ENCODE measurements around the gene SCYGR2. TPM values are rescaled to one million over a fixed set of nuclear protein-coding genes. Genes with fewer than 3 reads are reported as not detected.

The SCYGR2 gene
- total RNA-seq, 1 donor = not detected

- Histone ChIP-seq H4K20me1 (ENCODE audit: insufficient read depth, low read length) (no peaks in the 10 kb centered on the region), H3K79me2 (ENCODE audit: insufficient read depth, low read length) (no peaks in the 10 kb centered on the region), H3K27me3 (ENCODE audit: insufficient read depth, low read length) (peaks cover 2% of the 10 kb centered on the region), H2AFZ (ENCODE audit: low read length) (no peak overlapping the region), H3K4me2 (ENCODE audit: insufficient read depth, low read length) (no peak overlapping the region), H3K9me3 (ENCODE audit: low read depth, low read length) (no peaks in the 10 kb centered on the region), H3K36me3 (ENCODE audit: insufficient read depth, low read length) (no peaks in the 10 kb centered on the region), H3K4me3 (ENCODE audit: insufficient read depth, low read length) (no peak overlapping the region), H3K4me1 (ENCODE audit: insufficient read depth, low read length) (no peaks in the 10 kb centered on the region), H3K27ac (ENCODE audit: low read depth, low read length) (no peak overlapping the region)
- no peak for DNase-seq (ENCODE audit: insufficient read length, low spot score, missing footprints)
- TF ChIP-seq CTCF (IDR thresholded peaks at IDR 0.05; ENCODE audit: extremely low read depth, low read depth, low read length) = no peak
Observed at GRCh38 chr2:227597998-227598397, 695 bp upstream of the SCYGR2 start.

GRCh38 chr2:227602358-227602757, 3.7 kb downstream of the SCYGR2 start:
- Histone ChIP-seq H4K20me1 (ENCODE audit: insufficient read depth, low read length) (no peaks in the 10 kb centered on the region), H3K9me3 (ENCODE audit: low read depth, low read length) (no peaks in the 10 kb centered on the region), H3K4me1 (ENCODE audit: insufficient read depth, low read length) (no peaks in the 10 kb centered on the region), H3K27me3 (ENCODE audit: insufficient read depth, low read length) (peaks cover 2% of the 10 kb centered on the region), H3K36me3 (ENCODE audit: insufficient read depth, low read length) (no peaks in the 10 kb centered on the region), H3K4me3 (ENCODE audit: insufficient read depth, low read length) (no peak overlapping the region), H3K79me2 (ENCODE audit: insufficient read depth, low read length) (no peaks in the 10 kb centered on the region), H3K4me2 (ENCODE audit: insufficient read depth, low read length) (no peak overlapping the region), H3K27ac (ENCODE audit: low read depth, low read length) (no peak overlapping the region), H2AFZ (ENCODE audit: low read length) (no peak overlapping the region)
- no peak for TF ChIP-seq CTCF (IDR thresholded peaks at IDR 0.05; ENCODE audit: extremely low read depth, low read depth, low read length)
- no peak for DNase-seq (ENCODE audit: insufficient read length, low spot score, missing footprints)

- Histone ChIP-seq H2AFZ (ENCODE audit: low read length) (no peak overlapping the region), H3K27me3 (ENCODE audit: insufficient read depth, low read length) (no peaks in the 10 kb centered on the region), H4K20me1 (ENCODE audit: insufficient read depth, low read length) (no peaks in the 10 kb centered on the region), H3K4me1 (ENCODE audit: insufficient read depth, low read length) (no peaks in the 10 kb centered on the region), H3K4me2 (ENCODE audit: insufficient read depth, low read length) (no peak overlapping the region), H3K4me3 (ENCODE audit: insufficient read depth, low read length) (no peak overlapping the region), H3K27ac (ENCODE audit: low read depth, low read length) (no peak overlapping the region), H3K36me3 (ENCODE audit: insufficient read depth, low read length) (no peaks in the 10 kb centered on the region), H3K79me2 (ENCODE audit: insufficient read depth, low read length) (no peaks in the 10 kb centered on the region), H3K9me3 (ENCODE audit: low read depth, low read length) (no peaks in the 10 kb centered on the region)
- TF ChIP-seq CTCF (IDR thresholded peaks at IDR 0.05; ENCODE audit: extremely low read depth, low read depth, low read length) = no peak
- DNase-seq (ENCODE audit: insufficient read length, low spot score, missing footprints) = no peak
Observed at GRCh38 chr2:227606476-227606875, 7.8 kb downstream of the SCYGR2 start.

GRCh38 chr2:227607941-227608340, 9.2 kb downstream of the SCYGR2 start:
- no peak overlapping the region for H3K4me2 ChIP-seq (ENCODE audit: insufficient read depth, low read length)
- no peaks in the 10 kb centered on the region for H4K20me1 ChIP-seq (ENCODE audit: insufficient read depth, low read length)
- no peak for TF ChIP-seq CTCF (IDR thresholded peaks at IDR 0.05; ENCODE audit: extremely low read depth, low read depth, low read length)
- no peaks in the 10 kb centered on the region for H3K4me1 ChIP-seq (ENCODE audit: insufficient read depth, low read length)
- peak; percentile 81 for DNase-seq (ENCODE audit: insufficient read length, low spot score, missing footprints)
- H3K27me3 ChIP-seq (ENCODE audit: insufficient read depth, low read length) = no peaks in the 10 kb centered on the region
- H3K79me2 ChIP-seq (ENCODE audit: insufficient read depth, low read length) = no peaks in the 10 kb centered on the region
- H3K9me3 ChIP-seq (ENCODE audit: low read depth, low read length) = no peaks in the 10 kb centered on the region
- H2AFZ ChIP-seq (ENCODE audit: low read length) = peak overlapping the region; percentile 26
- no peak overlapping the region for H3K4me3 ChIP-seq (ENCODE audit: insufficient read depth, low read length)
- H3K27ac ChIP-seq (ENCODE audit: low read depth, low read length) = no peak overlapping the region
- H3K36me3 ChIP-seq (ENCODE audit: insufficient read depth, low read length) = no peaks in the 10 kb centered on the region

Measured in osteoblast (primary cell).